ENCODE measurements around the gene GPATCH2L. TPM values are rescaled to one million over a fixed set of nuclear protein-coding genes. Genes with fewer than 3 reads are reported as not detected.

The GPATCH2L gene
- total and polyA plus RNA-seq, 8 donors: 38.9 to 50.5 (median 42.8) TPM

- intact Hi-C loops (cut with DNase I): no loop called here
- Histone ChIP-seq H3K4me3 (no peak overlapping the region), H3K27me3 (no peaks in the 10 kb centered on the region), H3K4me1 (no peaks in the 10 kb centered on the region), H3K9me3 (peaks cover 0 to 10% of the 10 kb centered on the region in 2 donors), H3K27ac (no peak overlapping the region), H3K36me3 (no peaks in the 10 kb centered on the region)
- no peak for TF ChIP-seq CTCF (IDR thresholded peaks at IDR 0.05)
- ATAC-seq: no peak
- no peak for DNase-seq
These were observed 76.4 kb downstream of the GPATCH2L start for GRCh38 chr14:76228138-76228537.

GRCh38 chr14:76232800-76233199, 81.1 kb downstream of the GPATCH2L start:
- intact Hi-C loops (cut with DNase I): no loop called here
- Histone ChIP-seq H3K27me3 (no peaks in the 10 kb centered on the region), H3K27ac (no peak overlapping the region), H3K4me3 (no peak overlapping the region), H3K9me3 (peaks cover 0 to 2% of the 10 kb centered on the region in 2 donors), H3K36me3 (no peaks in the 10 kb centered on the region), H3K4me1 (no peaks in the 10 kb centered on the region)
- no peak for DNase-seq
- no peak for TF ChIP-seq CTCF (IDR thresholded peaks at IDR 0.05)
- no peak for ATAC-seq

GRCh38 chr14:76235628-76236027, 83.9 kb downstream of the GPATCH2L start:
- Histone ChIP-seq H3K4me3 (no peak overlapping the region), H3K27me3 (no peaks in the 10 kb centered on the region), H3K36me3 (no peaks in the 10 kb centered on the region), H3K9me3 (peaks cover 0 to 4% of the 10 kb centered on the region in 2 donors), H3K27ac (no peak overlapping the region), H3K4me1 (no peaks in the 10 kb centered on the region)
- no peak for TF ChIP-seq CTCF (IDR thresholded peaks at IDR 0.05)
- ATAC-seq: no peak
- DNase-seq: no peak
- intact Hi-C loops (cut with DNase I): no loop called here

GRCh38 chr14:76236172-76237130, 84.7 kb downstream of the GPATCH2L start:
- Histone ChIP-seq H3K27ac (no peak overlapping the region), H3K4me1 (no peaks in the 10 kb centered on the region), H3K36me3 (no peaks in the 10 kb centered on the region), H3K9me3 (peaks cover 0 to 12% of the 10 kb centered on the region in 2 donors), H3K4me3 (no peak overlapping the region), H3K27me3 (no peaks in the 10 kb centered on the region)
- no peak for ATAC-seq
- no peak for DNase-seq
- no peak for TF ChIP-seq CTCF (IDR thresholded peaks at IDR 0.05)
- intact Hi-C loops (cut with DNase I): no loop called here

- Histone ChIP-seq H3K36me3 (no peaks in the 10 kb centered on the region), H3K4me3 (no peak overlapping the region), H3K4me1 (no peaks in the 10 kb centered on the region), H3K27ac (no peak overlapping the region), H3K9me3 (peaks cover 0 to 22% of the 10 kb centered on the region in 2 donors), H3K27me3 (no peaks in the 10 kb centered on the region)
- ATAC-seq: no peak
- no peak for DNase-seq
- TF ChIP-seq CTCF (IDR thresholded peaks at IDR 0.05): no peak
- intact Hi-C loops (cut with DNase I): no loop called here
These were observed 85.7 kb downstream of the GPATCH2L start for GRCh38 chr14:76237349-76237990.
